Measurements from ENCODE around the gene RIMBP2. TPM values are rescaled to one million over a fixed set of nuclear protein-coding genes. Genes with fewer than 3 reads are reported as not detected.

RIMBP2 gene
- total and polyA plus RNA-seq, 9 donors, result 1.1 to 16.2 (median 3.5) TPM

DNA sequence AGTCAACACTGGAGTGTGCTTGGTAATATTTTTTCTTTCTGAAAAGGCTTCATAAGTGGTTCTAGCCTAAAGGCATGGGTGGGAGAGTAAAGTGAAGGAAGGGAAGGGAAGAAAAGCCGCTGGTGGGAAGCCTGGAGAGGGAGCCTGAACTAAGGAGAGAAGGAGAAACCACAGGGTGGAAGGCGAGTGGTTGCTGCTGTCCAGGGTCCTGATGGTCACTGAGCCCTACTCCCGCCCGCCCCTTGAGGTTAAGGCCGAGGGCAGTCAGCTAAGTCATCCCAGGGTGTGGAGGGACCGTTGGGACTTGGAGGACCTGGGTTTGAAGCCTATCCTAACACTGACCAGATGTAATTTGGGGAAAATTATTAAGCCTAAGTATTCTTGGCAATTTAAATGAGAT is 189.3 kb downstream of the RIMBP2 start:
- TF ChIP-seq, protein P1, sequence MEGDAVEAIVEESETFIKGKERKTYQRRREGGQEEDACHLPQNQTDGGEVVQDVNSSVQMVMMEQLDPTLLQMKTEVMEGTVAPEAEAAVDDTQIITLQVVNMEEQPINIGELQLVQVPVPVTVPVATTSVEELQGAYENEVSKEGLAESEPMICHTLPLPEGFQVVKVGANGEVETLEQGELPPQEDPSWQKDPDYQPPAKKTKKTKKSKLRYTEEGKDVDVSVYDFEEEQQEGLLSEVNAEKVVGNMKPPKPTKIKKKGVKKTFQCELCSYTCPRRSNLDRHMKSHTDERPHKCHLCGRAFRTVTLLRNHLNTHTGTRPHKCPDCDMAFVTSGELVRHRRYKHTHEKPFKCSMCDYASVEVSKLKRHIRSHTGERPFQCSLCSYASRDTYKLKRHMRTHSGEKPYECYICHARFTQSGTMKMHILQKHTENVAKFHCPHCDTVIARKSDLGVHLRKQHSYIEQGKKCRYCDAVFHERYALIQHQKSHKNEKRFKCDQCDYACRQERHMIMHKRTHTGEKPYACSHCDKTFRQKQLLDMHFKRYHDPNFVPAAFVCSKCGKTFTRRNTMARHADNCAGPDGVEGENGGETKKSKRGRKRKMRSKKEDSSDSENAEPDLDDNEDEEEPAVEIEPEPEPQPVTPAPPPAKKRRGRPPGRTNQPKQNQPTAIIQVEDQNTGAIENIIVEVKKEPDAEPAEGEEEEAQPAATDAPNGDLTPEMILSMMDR (IDR thresholded peaks at IDR 0.05), result no peak
- TF ChIP-seq EP300 (IDR thresholded peaks at IDR 0.05) (no peak), POLR2A (IDR thresholded peaks at IDR 0.05) (no peak)
- H3K27ac ChIP-seq, result no peak overlapping the region
- intact Hi-C loops (cut with DNase I), result no loop called here
- no peaks in the 10 kb centered on the region for H3K9me3 ChIP-seq
- 1 to 4% (median 3%) methylated on average over 6 of the region's 6 CpGs for WGBS, 3 donors
- no peaks in the 10 kb centered on the region for H3K27me3 ChIP-seq
- H3K36me3 ChIP-seq, result no peaks in the 10 kb centered on the region
- no peaks in the 10 kb centered on the region for H3K4me1 ChIP-seq (ENCODE audit: insufficient read depth)
- H3K4me3 ChIP-seq, result no peak overlapping the region
- DNase-seq, result no peak

DNA sequence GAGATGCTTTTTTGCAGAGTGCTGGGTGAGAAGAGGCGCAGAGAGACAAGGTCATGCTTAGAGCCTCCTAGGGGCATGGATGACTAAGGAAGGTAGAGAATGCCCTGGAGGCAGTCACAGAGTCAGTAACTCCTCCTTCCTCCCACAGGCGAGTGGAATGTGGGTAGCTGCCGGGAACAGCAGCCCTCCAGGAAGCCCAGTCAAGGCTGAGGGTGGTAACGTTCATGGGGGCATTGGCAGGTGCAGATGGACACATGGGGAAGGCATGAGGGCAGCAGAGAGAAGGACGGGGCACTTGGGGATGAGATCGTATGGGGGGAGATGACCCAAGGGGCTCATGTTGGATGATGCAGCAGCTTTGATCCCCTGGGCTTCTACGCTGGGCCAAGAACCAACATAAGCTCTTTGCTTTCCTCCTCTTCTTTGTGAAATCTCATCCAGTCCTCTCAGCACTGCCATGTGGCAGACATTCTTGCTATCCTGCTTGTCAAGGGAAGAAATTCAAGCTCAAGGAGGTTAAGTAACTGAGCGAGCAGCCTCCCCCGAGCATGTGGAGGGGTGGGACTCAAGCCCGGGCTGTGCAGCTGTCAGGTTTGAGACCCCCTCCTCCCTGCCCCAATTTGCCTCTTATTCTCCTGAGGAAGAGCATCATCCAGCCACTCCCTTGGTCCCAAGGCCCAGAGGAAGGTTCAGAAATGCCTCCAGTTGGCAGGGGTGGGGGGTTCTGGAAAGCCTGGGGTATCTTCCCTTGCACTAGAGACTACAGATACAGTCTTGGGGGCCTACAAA is 190.5 kb downstream of the RIMBP2 start:
- 72 to 80% (median 77%) methylated on average over 10 of the region's 10 CpGs for WGBS, 3 donors
- H3K27me3 ChIP-seq, result no peaks in the 10 kb centered on the region
- intact Hi-C loops (cut with DNase I), result no loop called here
- H3K36me3 ChIP-seq, result no peaks in the 10 kb centered on the region
- DNase-seq, result no peak
- H3K9me3 ChIP-seq, result no peaks in the 10 kb centered on the region
- no peak overlapping the region for H3K27ac ChIP-seq
- H3K4me1 ChIP-seq (ENCODE audit: insufficient read depth), result no peaks in the 10 kb centered on the region
- H3K4me3 ChIP-seq, result no peak overlapping the region
- TF ChIP-seq POLR2A (IDR thresholded peaks at IDR 0.05), result no peak
- TF ChIP-seq, protein P1 (IDR thresholded peaks at IDR 0.05), result no peak
- TF ChIP-seq EP300 (IDR thresholded peaks at IDR 0.05), result no peak

DNA sequence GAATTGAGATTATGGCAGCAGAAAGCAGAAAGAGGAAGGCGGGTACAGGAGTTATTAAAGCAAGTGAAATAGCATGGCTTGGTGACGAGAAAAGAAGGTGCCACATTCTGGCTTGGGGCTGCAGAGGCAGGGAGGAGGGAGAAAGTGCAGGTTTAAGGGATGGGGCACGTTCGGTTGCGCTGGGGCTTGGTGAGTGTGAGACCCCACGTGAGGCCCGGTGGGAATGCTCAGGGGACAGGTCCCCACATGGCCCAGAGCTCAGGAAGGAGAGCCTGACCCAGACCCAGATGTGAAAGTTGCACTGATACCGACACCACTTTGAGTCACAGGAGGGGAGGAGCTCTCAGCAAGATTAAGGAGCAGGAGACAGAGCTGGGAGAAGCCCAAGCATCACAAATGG is 191.3 kb downstream of the RIMBP2 start:
- no peak for TF ChIP-seq POLR2A (IDR thresholded peaks at IDR 0.05)
- TF ChIP-seq, protein P1 (IDR thresholded peaks at IDR 0.05), result no peak
- TF ChIP-seq EP300 (IDR thresholded peaks at IDR 0.05), result no peak
- intact Hi-C loops (cut with DNase I), result no loop called here
- WGBS, 3 donors, result 74 to 83% (median 81%) methylated on average over 8 of the region's 8 CpGs

DNA sequence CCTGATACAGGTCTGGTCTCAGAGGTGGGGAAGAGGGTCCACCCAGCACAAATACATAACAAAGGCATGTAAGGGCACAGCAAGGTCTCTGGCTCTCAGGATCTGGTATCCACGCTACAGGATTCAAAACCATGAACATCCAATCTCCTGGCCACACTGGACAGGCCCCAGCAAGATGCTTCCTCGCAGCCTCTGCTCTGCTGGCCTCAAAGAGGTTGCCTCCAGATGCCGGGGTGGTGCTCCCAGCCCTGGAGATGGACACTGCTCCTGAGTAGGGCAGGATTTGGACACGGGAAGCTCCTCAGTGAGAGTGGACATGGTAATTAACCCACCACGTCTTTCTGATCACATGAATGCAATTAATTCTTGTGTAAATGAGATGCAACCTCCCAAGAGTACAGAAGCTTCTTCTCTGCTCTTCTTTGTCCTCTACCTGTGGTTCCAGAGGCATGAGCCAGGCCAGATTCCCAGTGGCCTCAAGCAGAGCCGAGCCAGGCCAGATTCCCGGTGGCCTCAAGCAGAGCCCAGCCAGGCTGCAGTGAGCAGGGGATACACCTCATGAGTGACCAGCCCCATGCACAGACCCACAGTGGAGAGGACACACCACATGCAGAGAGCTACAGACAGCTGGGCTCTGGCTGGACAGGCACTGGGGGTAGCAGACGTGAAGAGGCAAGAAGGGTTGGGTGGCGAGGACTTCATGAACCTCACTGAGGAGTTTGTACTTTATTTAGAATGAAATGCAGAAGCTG is 192.1 kb downstream of the RIMBP2 start:
- Histone ChIP-seq H3K27me3 (no peaks in the 10 kb centered on the region), H3K4me3 (no peak overlapping the region), H3K9me3 (no peaks in the 10 kb centered on the region), H3K27ac (no peak overlapping the region), H3K36me3 (no peaks in the 10 kb centered on the region), H3K4me1 (ENCODE audit: insufficient read depth) (no peaks in the 10 kb centered on the region)
- 61 to 76% (median 76%) methylated on average over 9 of the region's 9 CpGs for WGBS, 3 donors
- no peak for DNase-seq
- intact Hi-C loops (cut with DNase I), result no loop called here
- TF ChIP-seq, protein P1 (IDR thresholded peaks at IDR 0.05), result no peak

More for the DNA sequence above, 191.3 kb downstream of the RIMBP2 start:
- H3K27me3 ChIP-seq, result no peaks in the 10 kb centered on the region
- no peaks in the 10 kb centered on the region for H3K36me3 ChIP-seq
- no peaks in the 10 kb centered on the region for H3K9me3 ChIP-seq
- no peak overlapping the region for H3K27ac ChIP-seq
- no peak overlapping the region for H3K4me3 ChIP-seq
- no peak for DNase-seq
- H3K4me1 ChIP-seq (ENCODE audit: insufficient read depth), result no peaks in the 10 kb centered on the region
